PFSK-1 (cell line): ENCODE data around the gene FGFBP2.

ENCODE experiments used
- FOXP2 ChIP-seq: optimal IDR thresholded peaks from 2 replicates; pipeline ENCODE3; 2011; ENCODE audit warnings: borderline replicate concordance, control low read depth, inconsistent platforms; ENCODE audit not compliant: insufficient read depth; ENCODE audit errors: extremely low read length, extremely low read depth
- POLR2AphosphoS5 ChIP-seq: IDR thresholded peaks from 2 replicates; pipeline ENCODE4 v1.6.1; 2012; ENCODE audit warnings: low read depth, mild to moderate bottlenecking, control low read depth, low read length, moderate library complexity
- REST ChIP-seq, 2 experiments: IDR thresholded peaks; 2 replicates each; pipeline versions ENCODE4 v1.6.1 to v1.8.0; 2011 to 2012; ENCODE audit warnings: low read depth in 2 of 2, low read length in 2 of 2, control low read depth in 1 of 2, inconsistent platforms in 1 of 2, mild to moderate bottlenecking in 1 of 2, moderate library complexity in 1 of 2; ENCODE audit not compliant: insufficient read depth in 1 of 2
- SIN3A ChIP-seq: IDR thresholded peaks from 2 replicates; pipeline ENCODE4 v1.6.1; 2012; ENCODE audit warnings: mild to moderate bottlenecking, low read length, moderate library complexity, borderline replicate concordance; ENCODE audit not compliant: insufficient read depth
- TAF1 ChIP-seq: IDR thresholded peaks from 2 replicates; pipeline ENCODE4 v1.6.1; 2012; ENCODE audit warnings: low read length, control low read depth, borderline replicate concordance; ENCODE audit not compliant: insufficient read depth

Gene FGFBP2

GRCh38 chr4:15942283-15942682 lies 20.7 kb downstream of the FGFBP2 start:
- TF ChIP-seq TAF1, result no peak

- TF ChIP-seq FOXP2 (no peak), POLR2AphosphoS5 (no peak), SIN3A (no peak)
Observed at GRCh38 chr4:15938640-15939039, 24.3 kb downstream of the FGFBP2 start, which contains the start of gene FGFBP1. FGFBP1 (minus strand) TSS chr4:15938740; CDS start chr4:15936632, 2,108 bp downstream.

GRCh38 chr4:15938182-15938581 lies 24.8 kb downstream of the FGFBP2 start:
- TF ChIP-seq REST (IDR thresholded peaks at IDR 0.05; ENCODE audit: insufficient read depth in 1 of 2, low read depth in 2 of 2, low read length in 2 of 2) (no peak), TAF1 (no peak), FOXP2 (no peak), SIN3A (no peak), POLR2AphosphoS5 (no peak)

GRCh38 chr4:15936495-15936894 lies 26.5 kb downstream of the FGFBP2 start:
- TF ChIP-seq FOXP2, result no peak
- no peak for TF ChIP-seq SIN3A
- no peak for TF ChIP-seq TAF1
- TF ChIP-seq REST (IDR thresholded peaks at IDR 0.05; ENCODE audit: insufficient read depth in 1 of 2, low read depth in 2 of 2, low read length in 2 of 2), result no peak
- TF ChIP-seq POLR2AphosphoS5, result no peak

- TF ChIP-seq REST (IDR thresholded peaks at IDR 0.05; ENCODE audit: insufficient read depth in 1 of 2, low read depth in 2 of 2, low read length in 2 of 2) (no peak), TAF1 (no peak), SIN3A (no peak), FOXP2 (no peak), POLR2AphosphoS5 (no peak)
Observed at GRCh38 chr4:15935504-15936402, 27.2 kb downstream of the FGFBP2 start.

- no peak for TF ChIP-seq POLR2AphosphoS5
Observed at GRCh38 chr4:15934259-15934658, 28.7 kb downstream of the FGFBP2 start.
